Measurements from ENCODE around the gene ZNF569.
A peak's percentile ranks its signal among the peaks of the same experiment; 100 is the strongest.
"Not testable (repeated sequence)": the region's sequence is repeated elsewhere in the genome, so short reads cannot be mapped to it uniquely, and the experiment has no call there.

The ZNF569 gene

DNA sequence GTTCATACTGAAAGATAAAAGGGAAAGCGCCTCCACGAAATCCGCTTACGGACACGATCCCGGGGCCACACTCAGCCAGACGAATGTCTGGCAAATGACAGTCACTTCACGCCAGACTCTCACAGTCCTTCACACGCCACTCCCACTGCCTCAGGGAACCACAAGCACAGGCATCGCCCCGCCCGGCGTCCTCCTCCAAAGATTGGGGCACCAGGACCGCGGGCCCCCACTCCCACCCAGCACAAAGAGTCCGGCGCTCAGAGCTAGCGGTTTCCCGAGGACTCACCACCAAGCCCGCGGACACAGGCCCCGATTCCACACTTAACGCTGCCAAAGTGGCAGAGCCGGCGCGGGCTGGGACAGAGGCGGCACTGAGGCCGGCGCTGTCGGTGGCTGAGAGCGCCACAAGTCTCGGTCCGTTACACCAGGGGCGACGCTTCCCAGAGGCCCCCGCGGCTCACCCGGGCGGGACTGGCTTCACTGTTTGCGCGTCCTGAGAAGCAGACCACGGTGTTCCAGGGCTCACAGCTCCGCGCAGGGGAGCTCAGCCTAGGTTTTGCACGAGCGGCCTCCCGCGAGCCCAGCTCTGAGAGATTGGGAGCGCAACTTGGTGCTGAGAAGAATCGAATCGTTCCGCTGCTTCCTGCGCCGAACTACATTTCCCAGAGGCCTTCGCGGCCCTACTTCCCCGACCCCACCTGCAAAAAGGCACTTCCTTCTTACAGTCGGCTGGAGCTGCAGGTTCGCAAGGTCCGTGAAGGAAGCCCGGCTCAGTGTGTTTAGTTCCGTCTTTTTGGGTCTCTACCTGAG, at the start of gene ZNF569:
Gene ZNF569 (minus strand): TSS at position 647 of the 810 bp plus-strand sequence. CDS start 22,523 bp downstream, outside the sequence.
- peak; percentile 84 to 86 for DNase-seq

DNA sequence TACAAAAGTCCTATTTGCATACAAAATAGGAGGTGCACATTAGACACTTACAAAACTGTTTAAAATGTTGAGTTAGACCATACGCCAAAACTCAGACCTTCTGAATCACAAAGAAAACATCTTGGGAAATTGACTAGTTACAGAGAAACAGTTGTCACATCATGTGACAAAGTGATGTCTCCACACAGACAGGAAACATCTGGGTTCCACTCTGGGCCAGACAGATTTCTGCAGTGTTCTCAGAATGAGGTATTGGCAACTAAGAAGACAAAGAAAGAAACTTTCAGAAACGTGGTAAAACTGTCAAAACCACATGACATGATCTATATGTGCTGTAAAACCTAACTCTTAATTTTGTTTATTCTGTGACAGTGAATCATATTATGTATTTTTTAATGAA, 46.2 kb upstream of the ZNF569 start:
- DNase-seq, result no peak

DNA sequence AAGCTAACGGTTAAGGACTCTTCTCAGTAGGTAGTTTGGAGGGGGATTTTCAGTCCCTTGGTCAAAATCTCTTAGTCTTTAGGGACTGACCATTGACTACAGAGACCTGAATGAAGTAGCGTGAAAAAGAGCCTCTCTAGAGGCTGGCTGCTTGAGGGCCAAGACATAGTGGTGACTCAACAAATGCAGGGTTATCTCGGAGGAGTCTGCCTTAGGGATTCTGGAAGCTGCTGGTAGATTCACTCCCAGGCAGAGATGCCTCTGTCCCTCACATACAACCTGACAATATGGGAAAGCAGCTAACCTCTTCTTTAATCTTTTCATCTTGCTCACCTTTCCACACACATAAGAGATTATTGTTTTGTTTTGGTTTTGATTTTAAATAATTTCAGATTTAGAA, 44.6 kb upstream of the ZNF569 start:
- DNase-seq, result no peak

DNA sequence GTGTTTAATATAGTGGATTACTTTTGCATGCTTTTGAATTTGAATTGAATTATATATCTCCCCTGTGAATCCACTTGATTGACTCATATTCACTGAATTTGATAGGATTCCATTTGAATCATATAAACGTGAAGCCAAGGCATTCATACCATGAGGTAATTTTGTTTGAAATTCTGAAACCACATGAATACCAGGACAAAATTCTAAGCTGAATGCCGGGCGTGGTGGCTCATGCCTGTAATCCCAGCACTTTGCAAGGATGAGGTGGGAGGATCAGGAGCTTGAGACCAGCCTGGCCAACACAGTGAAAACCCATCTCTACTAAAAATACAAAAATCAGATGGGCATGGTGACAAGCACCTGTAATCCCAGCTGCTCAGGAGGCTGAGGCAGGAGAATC, 43.9 kb upstream of the ZNF569 start:
- no peak for DNase-seq

DNA sequence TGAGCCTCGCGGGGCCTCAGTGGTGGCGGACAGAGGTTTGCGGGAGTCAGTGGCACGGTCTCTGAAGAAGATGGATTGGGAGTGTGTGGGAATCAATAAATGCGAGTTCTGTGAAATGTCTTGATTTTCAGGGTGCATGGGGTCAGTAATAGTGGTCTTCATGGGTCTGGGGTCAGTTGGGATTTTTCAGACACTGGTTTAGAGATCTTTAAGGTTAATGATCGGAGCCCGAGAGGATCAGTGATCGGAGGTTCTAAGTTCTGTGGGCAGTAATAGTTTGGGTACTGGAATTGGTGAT, 39.9 kb upstream of the ZNF569 start:
- no peak for DNase-seq

DNA sequence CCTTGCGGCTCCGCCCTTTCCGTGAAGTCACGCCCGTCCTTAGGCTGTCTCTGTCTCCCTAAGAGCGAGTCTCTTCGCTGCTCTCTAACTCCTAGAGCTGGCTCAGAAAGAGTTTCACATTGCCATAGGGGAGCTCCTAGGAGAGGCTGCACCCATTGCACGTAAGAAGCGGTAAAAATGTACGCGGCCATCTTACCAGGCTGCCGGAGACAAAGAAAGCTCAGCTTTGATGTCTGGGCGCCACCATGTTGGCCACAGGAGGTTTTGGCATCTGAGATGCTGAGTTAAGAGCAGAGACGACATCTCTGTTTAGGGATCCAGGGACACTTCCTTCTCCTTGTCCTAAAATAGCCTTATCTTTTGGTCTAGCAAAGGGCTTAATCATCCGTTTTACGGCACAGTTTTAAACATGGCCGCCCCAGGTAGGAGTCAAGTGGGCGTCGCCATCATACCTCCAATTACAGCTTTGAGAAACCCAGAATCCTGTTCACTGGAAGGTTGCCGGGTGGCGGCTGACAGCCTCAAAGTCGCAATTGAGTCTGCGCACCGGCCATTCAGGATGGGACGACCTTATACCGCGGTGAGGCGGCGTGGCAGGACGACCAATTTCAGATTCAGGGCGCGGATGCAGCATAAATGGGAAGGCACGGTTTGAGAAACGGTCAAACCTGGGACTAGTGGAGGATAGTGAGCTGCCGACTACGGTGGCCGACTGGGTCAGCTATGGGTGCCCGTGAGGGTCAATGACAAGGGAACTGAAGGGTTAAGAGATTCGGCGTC, 39.3 kb upstream of the ZNF569 start, which contains the start of gene ZNF793:
Gene ZNF793 (plus strand): TSS at position 553 of the 780 bp plus-strand sequence. CDS start 16,501 bp downstream, outside the sequence.
- DNase-seq, result peak; percentile 76 to 78

DNA sequence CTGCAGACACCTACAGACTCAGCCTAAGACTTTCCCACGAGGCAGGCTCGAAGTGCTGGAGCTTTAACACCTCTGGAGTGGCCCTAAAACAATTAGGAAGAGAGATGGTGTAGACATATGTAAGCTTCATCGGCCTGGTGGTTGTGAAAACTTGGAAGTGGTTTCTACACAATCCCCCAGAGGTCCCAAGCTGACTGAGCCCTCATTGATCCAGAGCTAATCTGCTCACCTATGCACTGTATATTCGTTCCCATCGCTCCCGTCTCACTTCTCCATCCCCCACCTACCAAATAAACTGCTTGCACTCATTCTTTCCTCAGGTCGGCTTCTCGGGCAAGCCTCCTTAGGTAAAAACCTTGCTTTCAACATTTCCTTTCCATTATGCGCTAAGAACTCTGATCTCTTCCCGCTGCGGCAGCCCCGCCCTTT, 38.7 kb upstream of the ZNF569 start:
- no peak for DNase-seq

DNA sequence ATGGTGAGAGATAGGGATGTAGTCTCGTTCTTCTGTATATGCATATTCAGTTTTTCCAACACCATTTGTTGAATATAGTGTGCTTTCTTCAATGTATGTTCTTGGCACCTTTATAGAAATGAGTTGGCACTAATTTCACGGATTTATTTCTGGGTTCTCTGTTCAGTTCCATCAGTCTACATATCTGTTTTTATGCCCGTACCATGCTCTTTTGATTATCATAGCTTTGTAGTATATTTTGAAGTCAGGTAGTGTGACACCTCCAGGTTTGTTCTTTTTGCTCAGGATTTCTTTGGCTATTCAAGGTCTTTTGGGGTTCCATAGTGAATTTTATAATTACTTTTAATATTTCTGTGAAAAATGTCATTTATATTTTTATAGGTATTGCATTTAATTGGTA, 25.0 kb upstream of the ZNF569 start:
- no peak for DNase-seq

DNA sequence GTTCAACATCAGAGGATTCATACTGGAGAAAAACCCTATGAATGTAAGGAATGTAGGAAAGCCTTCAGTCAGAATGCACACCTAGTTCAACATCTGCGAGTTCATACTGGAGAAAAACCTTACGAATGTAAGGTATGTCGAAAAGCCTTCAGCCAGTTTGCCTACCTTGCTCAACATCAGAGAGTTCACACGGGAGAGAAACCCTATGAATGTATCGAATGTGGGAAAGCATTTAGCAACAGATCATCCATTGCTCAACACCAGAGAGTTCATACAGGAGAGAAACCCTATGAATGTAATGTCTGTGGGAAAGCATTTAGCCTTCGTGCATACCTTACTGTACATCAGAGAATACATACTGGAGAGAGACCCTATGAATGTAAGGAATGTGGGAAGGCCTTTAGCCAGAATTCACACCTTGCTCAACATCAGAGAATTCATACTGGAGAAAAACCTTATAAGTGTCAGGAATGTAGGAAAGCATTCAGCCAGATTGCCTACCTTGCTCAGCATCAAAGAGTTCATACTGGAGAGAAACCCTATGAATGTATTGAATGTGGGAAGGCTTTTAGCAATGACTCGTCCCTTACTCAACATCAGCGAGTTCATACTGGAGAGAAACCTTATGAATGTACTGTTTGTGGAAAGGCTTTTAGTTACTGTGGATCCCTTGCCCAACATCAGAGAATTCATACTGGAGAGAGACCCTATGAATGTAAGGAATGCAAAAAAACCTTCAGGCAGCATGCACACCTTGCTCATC, 17.3 kb upstream of the ZNF569 start:
- no peak for DNase-seq

DNA sequence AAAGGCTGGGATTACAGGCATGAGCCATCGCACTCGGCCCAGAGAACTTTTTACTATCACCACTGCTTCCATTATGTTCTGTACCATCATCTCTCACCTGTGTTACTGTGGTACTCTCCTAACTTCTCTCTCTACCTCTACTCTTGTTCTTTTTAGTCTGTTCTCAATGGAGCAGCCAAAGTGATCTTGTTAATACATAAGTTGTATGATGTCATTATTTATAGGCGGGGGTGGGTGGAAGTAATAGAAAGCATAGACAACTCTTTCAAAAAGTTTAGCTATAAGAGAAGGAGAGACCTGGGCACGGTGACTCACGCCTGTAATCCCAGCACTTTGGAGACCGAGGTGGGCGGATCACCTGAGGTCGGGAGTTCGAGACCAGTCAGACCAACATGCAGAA, 4.9 kb upstream of the ZNF569 start:
- DNase-seq, result no peak

DNA sequence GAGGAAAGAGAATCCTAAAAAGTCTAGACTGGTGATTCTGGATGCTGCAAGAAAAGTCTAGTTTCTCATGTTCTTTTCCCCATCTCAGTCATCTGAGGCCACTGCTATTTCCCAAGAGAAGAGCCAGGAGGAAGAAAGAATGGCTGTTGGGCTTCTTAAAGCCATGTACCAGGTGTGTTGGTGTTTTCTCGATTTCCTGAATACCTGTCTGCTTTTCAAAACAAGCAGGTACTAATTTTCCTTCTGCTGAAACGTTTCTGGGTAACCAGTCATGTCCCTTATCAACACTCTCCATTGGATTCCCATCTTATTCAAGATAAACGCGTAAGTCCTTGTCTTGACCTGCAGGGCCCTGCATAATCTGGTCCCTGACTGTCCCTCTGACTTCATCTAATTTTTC, 3.0 kb upstream of the ZNF569 start:
- DNase-seq, result no peak

DNA sequence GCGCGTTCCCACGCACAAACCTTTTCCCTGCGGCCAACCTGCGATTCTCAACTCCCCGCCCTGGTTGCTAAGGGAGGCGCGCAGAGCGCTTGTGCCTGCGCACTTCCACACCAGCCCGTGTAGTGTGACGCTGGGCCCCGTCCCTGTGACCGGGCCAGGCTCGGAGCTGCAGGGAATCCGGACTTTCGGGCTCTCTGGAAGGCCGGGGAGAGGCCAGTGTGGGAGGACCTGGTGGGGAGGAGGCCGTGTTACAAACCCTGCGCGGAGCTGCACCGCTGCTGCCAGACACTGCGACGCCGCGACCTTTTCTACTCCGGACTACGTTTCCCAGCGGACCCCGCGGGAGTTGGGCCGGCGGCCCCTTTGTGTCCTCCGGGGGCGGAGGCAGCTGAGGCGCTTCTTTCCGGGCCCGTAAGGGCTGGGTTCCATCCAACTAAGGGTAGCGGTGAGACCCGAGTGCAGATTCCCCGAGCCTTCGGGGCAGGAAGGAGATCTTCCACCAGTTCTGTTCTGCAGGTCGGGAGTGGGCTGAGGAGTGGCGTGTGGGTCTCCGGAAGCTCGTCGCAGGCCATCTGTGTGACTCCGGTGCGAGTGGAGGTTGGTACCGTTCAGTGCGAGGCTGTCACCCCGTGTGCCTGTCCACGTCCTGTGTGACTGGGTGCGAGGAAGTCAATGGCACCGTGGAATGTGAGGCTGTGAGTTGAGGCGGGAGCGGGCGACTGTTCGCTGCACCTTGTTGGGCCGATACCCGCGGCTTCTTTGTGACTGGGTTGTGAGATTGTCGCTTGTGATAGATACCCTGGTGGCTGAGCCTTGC, 1.9 kb upstream of the ZNF569 start, which contains the start of gene ZNF570:
Gene ZNF570 (plus strand): TSS at position 396 of the 817 bp plus-strand sequence. CDS start 999 bp downstream, outside the sequence.
- peak; percentile 85 to 86 for DNase-seq

DNA sequence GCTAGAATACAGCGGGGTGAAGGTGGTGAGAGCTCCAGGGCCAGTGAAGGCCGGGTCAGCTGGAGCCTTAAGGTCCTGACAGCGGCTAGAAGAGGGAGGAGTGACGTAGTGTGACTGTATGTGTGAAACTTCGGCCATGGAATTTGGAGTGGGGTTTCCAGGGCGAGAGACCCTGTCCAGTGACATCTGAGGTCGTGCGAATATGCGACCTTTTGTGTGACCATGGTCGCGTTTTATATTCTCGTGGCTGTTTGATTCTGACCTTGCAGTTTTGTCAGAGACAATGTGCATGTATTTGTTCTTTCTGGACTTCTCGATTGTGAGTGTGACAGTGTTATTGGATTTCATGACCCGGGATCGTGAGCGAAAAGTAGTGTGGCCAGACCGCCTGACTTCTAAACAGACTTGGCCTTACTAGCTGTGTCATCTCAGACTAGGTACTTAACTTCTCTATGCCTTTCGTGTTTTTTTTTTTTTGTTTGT, 405 bp upstream of the ZNF569 start:
- DNase-seq, result peak in 1 of 2 donors; percentile 1

DNA sequence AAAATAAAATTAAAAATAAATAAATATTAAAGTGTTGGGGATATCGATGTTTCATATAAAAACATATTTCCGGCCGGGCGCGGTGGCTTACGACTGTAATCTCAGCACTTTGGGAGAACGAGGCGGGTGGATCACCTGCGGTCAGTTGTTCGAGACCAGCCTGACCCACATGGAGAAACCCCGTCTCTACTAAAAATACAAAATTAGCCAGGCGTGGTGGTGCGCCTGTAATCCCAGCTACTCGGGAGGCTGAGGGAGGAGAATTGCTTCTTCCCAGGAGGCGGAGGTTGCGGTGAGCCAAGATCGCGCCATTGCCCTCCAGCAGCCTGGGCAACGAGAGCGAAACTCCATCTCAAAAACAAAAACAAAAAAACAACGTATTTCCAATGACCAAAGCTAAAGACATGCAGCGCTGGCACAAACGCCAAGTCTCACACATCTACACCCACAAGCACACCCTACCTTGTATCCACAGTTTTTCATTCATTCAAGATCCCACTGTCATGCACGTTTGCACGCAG, 907 bp downstream of the ZNF569 start:
- DNase-seq, result no peak

DNA sequence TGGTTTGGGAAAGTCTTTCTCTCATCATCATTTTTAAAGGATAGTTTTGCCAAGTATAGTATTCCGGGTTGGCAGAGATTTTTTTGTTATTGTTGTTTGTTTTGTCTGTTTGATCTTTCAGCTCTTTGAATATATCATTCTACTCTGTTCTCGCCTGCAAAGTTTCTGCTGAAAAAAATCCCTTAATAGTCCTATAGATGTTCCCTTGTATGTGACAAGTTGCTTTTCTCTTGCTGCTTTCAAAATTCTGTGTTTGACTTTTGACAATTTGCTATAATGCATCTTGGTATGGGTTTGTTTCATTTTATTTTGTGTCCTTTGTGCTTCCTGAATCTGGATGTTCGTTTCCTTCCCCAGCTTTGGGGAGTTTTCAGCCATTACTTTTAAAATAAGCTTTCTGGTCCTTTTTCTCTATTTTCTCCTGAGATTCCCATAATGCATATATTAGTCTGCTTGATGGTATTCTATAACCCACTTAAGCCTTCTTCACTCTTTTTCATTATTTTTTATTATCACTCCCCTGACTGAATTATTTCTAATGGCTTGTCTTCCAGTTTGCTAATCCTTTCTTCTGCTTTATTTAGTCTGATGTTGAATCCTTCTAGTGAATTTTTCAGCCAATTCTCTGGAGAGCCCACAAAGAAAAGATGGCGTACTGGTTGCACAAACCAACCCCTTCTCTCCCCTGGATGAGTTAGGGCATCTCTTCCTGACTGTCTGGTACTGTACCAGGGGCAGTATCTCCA, 14.6 kb downstream of the ZNF569 start:
- DNase-seq, result no peak

DNA sequence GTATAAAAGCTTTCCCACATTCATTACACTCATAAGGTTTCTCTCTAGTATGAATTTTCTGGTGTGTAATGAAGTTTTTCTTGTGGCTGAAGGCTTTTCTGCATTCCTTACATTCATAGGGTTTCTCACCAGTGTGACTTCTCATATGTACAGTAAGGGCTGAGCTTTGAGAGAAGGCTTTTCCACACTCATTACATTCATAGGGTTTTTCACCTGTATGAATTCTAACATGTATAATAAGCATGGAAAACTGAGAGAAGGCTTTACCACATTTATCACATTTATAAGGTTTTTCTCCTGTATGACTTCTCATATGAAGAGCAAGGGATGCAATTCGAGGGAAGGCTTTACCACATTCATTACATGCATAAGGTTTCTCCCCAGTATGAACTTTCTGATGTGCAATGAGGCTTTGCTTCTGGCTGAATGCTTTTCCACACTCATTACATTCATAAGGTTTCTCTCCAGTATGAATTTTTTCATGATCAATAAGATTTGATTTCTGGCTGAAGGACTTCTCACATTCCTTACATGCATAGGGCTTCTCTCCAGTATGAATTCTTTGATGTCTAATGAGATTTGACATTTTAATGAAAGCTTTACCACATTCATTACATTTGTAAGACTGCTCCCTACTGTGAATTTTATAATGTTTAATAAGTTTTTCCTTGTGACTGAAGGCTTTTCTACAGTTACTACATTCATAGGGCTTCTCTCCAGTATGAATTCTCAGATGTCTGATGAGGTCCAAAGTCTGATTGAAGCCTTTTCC, 53.7 kb downstream of the ZNF569 start:
- no peak for DNase-seq

DNA sequence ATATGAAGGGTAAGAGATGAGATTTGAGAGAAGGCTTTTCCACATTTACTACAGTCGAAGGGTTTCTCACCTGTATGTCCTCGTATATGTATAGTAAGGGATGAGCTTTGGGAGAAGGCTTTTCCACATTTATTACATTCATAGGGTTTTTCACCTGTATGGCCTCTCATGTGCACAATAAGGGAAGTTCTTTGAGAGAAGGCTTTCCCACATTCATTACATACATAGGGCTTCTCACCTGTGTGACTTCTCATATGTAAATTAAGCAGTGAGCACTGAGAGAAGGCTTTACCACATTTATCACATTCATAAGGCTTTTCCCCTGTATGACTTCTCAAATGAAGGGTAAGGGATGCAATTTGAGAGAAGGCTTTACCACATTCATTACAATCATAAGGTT, 54.5 kb downstream of the ZNF569 start:
- DNase-seq, result no peak

DNA sequence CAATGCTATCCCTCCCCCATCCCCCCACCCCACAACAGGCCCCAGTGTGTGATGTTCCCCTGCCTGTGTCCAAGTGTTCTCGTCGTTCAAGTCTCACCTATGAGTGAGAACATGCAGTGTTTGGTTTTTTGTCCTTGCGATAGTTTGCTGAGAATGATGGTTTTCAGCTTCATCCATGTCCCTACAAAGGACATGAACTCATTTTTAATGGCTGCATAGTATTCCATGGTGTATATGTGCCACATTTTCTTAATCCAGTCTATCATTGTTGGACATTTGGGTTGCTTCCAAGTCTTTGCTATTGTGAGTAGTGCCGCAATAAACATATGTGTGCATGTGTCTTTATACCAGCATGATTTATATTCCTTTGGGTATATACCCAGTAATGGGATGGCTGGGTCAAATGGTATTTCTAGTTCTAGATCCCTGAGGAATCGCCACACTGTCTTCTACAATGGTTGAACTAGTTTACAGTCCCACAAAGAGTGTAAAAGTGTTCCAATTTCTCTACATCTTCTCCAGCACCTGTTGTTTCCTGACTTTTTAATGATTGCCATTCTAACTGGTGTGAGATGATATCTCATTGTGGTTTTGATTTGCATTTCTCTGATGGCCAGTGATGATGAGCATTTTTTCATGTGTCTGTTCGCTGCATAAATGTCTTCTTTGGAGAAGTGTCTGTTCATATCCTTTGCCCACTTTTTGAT, 61.0 kb downstream of the ZNF569 start:
- DNase-seq, result not testable (repeated sequence)

DNA sequence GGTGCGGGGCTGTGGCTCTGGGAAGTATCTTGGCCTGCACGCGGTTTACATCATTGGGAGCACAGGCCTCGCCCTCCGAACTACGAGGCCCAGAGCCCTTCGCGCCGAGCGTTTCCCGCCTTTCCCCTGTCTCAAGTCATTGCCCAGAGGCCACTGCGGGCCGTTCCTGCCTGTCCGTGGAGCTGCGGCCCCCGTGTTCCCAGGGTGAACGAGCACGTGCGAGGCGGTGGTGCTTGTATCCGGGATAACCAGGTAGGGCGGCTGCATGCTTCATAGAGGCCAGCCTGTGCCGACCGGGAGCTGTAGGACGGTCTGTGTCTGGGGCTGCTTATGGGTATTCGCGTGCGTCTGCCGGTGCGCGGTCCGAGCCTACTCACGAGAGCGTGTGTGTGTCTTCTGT, 63.8 kb downstream of the ZNF569 start:
- no peak for DNase-seq

DNA sequence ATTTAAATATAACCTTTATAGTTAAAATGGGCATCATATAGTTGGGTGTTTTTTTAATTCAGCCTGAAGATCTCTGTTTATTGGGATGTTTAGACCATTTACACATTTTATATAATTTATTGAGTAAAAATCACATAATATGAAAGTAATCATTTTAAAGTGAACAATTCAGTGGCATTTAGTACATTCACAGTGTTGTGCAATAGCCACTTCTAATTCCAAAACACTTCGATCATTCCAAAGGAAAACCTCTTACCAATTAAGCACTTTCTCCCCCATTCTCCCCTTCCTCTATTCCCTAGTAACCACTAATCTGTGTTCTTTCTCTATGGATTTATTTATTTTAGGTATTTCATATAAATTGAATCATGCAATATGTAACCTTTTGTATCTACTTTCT, 66.2 kb downstream of the ZNF569 start:
- no peak for DNase-seq

All from activated CD4-positive, alpha-beta T cell treated with anti-CD3 and anti-CD28 coated beads for 4 hours (primary cell).